GM12891 (cell line): ENCODE measurements around the gene NFKBIE.

Experiments used
- DNase-seq: peaks from one replicate; pipeline ENCODE4 v3.0.0; 2011; ENCODE audit warnings: low spot score; ENCODE audit not compliant: insufficient read length
- FAIRE-seq: peaks from 2 replicates; lab custom pipeline; 2011; peaks lifted over from hg19 to GRCh38; lab: Jason Lieb, UNC
- PAX5 ChIP-seq: IDR thresholded peaks from 2 replicates; pipeline ENCODE4 v1.6.1; 2011; ENCODE audit warnings: low read length, moderate library complexity, mild to moderate bottlenecking; ENCODE audit not compliant: insufficient read depth, severe bottlenecking
- POLR2A ChIP-seq: IDR thresholded peaks from 2 replicates; pipeline ENCODE4 v1.6.1; 2011; ENCODE audit warnings: low read depth, low read length, control low read depth
- POLR2AphosphoS5 ChIP-seq: IDR thresholded peaks from 2 replicates; pipeline ENCODE4 v1.6.1; 2011; ENCODE audit warnings: low read depth, low read length, control low read depth
- POU2F2 ChIP-seq: IDR thresholded peaks from 2 replicates; pipeline ENCODE4 v1.6.1; 2011; ENCODE audit warnings: low read depth, mild to moderate bottlenecking, control low read depth, low read length, moderate library complexity
- SPI1 ChIP-seq: IDR thresholded peaks from 2 replicates; pipeline ENCODE4 v1.6.1; 2011; ENCODE audit warnings: low read depth, low read length, control low read depth
- TAF1 ChIP-seq: IDR thresholded peaks from 2 replicates; pipeline ENCODE4 v1.6.1; 2011; ENCODE audit warnings: low read depth, low read length, control low read depth

NFKBIE gene

DNA sequence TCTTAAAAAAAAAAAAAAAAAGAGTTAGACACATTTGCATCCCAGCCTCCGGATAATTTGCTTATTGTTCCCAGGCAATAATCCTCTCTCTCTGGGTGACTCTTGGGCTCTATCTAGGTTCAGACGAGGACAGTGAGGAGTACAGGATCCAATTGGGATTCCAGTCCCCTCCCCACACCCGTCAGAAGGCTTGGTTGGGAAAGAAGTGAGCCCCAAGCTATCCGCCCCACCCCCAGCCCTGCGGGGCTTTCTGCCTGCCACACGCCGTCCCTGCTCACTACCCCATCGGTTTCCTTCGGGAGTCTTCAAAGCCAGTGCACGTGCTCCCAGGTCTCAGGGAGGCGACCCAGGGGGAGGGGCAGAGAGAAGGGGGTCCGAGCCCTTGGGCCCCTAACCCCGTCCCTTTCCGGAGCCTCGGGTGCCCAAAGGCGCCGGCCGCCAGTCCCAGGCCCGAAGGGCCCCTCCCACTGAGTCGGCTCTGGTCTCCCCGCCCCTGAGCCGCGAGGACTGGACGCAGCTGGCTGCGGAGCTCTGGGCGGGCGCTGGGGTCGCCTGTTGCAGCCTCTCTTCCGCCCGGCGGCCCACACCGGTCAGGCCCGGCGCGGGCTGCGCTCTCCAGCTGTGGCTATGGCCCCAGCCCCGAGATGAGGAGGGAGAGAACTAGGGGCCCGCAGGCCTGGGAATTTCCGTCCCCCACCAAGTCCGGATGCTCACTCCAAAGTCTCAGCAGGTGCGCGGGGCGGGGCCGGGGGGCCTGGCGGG lies 46.1 kb downstream of the NFKBIE start:
- FAIRE-seq (peak; percentile 57), DNase-seq (peak; percentile 78)
- TF ChIP-seq POLR2AphosphoS5 (no peak), SPI1 (no peak)

DNA sequence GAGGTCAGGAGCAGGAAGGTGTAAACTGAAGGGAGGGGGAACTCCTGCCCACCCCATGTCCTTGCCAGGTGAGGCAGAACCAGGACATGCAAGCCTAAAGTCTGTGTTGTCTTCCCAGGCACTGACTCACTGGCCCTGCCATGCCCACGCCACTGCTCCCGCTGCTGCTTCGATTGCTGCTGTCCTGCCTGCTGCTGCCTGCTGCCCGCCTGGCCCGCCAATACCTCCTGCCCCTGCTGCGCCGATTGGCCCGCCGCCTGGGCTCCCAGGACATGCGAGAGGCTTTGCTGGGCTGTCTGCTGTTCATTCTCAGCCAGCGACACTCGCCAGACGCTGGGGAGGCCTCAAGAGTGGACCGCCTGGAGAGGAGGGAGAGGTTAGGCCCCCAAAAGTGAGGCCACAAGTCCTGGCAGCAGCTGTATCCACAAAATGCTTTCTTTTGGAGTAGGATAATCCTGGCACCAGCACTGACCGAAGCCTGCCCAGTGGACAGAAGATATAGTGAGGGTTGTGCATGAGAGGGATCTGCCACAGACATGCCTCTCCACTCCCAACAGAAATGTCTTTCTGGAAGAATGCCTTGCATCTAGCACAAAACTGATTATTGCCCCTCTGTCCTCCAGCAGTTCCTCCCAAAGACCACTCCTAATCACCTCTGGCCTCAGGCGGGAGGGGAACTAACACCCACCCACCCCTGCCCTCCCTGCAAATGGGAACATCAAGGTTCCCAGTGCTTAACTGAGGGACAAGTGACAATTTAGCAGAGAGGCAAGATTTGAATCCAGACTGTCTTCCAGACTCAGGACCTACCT lies 47.8 kb downstream of the NFKBIE start:
- TF ChIP-seq POU2F2 (no peak), TAF1 (no peak), POLR2AphosphoS5 (no peak), POLR2A (no peak), PAX5 (no peak)
- FAIRE-seq (no peak), DNase-seq (no peak)

DNA sequence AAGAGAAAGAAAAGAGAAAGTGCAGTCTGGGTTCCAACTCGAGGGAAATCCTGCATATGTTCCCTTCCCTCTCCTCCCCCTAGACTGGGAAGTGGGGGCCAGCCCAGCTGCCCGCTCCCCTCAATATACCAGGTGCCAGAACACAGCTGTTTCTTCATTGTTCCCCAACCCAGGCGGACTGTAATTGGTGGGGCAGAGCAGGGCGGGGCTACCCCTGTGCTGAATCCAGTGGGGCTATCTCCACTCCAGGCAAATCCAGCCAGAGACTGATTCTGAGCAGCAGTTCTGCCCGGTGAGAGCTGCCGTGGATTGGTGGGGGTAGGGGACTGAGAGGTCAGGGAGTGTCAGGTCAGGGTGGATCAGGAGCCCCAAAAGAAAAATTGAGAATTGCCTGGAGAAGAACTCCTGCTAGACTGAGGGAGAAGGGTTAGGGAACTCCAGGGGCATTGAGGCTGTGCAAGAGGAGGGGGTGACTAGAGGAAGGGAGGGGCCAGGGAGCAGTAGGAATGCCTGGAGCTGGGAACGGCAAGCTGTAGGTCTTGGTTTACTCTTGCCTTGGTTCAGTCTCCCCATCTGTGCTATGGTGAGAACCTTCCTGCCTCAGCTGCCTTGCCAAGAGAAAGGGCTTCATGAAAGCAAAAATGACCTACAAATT lies 48.5 kb downstream of the NFKBIE start, which contains the start of gene MYMX:
MYMX (plus strand) TSS at position 250 of the 655 bp plus-strand sequence. CDS start 546 bp downstream, outside the sequence.
- no peak for DNase-seq
- TF ChIP-seq PAX5 (no peak), TAF1 (no peak), POLR2AphosphoS5 (no peak), SPI1 (no peak), POLR2A (no peak), POU2F2 (no peak)
- FAIRE-seq: no peak

DNA sequence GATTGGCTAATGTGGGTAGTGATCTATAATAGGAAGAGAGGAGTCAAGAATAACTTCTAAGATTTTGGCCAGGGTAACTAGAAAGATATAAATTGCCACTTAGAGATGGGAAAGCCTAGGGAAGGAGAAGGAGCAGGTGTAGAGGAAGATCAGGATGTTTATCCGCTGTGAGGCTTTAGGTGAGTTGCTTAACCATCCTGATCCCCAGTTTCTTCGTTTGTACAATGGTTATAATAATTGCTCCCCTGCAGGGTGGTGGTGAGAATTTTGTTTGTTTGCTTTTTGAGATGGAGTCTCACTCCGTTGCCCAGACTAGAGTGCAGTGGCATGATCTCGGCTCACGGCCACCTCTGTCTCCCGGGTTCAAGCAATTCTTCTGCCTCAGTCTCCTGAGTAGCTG lies 51.0 kb downstream of the NFKBIE start:
- DNase-seq: no peak
- TF ChIP-seq TAF1 (no peak), POLR2AphosphoS5 (no peak), SPI1 (no peak), POU2F2 (no peak), POLR2A (no peak)
- FAIRE-seq: no peak

DNA sequence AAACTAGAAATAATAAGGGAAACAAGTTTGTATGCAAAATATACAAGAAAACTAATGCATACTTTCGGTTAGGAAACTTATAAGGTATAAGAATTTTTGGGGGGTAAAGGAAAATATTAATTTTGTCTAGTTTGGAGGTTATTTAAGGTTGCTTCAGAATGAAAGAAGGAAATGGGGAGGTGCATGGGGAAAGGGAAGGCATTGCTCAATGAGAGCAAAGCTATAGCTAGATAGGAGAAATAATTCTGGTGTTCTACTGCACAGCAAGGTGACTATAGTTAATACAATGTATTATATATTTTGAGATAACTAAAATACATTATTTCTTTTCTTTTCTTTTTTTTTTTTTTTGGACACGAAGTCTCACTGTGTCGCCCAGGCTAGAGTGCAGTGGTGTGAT lies 54.1 kb downstream of the NFKBIE start:
- FAIRE-seq (no peak), DNase-seq (no peak)
- TF ChIP-seq SPI1: no peak
- TF ChIP-seq POLR2AphosphoS5: no peak
- no peak for TF ChIP-seq PAX5
- no peak for TF ChIP-seq TAF1
- TF ChIP-seq POU2F2: no peak
- TF ChIP-seq POLR2A: no peak
